ENCODE measurements around the gene C2CD4D.
A peak's percentile ranks its signal among the peaks of the same experiment; 100 is the strongest.
"Not testable (repeated sequence)": the region's sequence is repeated elsewhere in the genome, so short reads cannot be mapped to it uniquely, and the experiment has no call there.

C2CD4D gene

DNA sequence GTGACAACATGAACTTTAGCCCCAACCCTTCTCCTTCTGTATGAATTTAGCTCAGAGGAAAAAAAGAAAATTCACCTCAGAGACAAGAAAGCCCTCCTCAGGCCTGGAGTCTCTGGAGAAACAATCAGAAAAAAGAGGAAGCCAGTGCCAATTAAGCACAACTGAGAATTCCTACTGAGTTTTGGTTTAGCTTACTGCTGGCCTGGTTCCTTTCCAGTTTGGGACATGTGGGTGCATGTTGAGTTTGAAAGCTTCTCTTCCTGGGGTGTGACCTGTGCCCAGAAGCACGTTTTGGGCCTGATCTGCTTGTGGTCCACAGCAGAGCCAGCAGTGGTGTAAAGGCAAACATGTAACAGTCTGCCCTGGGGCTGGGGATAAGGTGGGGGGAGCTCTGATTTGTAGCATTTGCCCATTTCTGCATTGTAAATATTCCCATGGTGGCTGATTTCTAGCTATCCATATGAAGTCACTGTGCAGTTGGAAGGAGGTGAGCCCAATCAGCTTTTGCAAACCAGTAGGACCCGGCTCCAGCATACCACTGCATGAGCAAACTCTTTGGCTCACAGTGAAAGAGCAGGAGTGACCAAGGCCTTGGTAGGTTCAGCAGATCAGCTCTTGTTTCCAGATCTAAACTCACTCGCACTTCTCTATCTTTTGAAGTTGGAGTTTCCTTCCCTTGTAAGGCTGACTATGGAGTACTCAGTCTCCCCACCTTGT, 18.6 kb upstream of the C2CD4D start:
- no peak for DNase-seq

DNA sequence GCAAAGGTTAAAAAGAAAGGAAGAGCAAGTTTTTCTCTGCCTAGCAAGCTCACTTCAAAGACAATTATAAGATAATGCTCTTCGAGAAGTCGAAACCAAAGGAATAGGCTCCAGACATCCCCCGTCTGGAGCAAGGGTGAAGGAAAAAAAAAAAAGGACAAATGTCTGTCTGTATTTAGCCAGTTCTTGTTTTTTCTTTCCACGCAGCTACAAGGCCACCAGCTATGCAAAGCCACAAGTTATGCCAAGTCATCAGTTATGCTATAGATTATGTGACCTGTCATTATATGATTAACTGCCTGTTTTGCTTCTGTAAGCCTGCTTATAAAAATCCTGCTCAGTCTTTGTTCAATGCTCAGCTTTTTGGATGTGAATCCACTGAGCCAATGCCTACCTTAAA, 16.3 kb upstream of the C2CD4D start:
- DNase-seq, result no peak

DNA sequence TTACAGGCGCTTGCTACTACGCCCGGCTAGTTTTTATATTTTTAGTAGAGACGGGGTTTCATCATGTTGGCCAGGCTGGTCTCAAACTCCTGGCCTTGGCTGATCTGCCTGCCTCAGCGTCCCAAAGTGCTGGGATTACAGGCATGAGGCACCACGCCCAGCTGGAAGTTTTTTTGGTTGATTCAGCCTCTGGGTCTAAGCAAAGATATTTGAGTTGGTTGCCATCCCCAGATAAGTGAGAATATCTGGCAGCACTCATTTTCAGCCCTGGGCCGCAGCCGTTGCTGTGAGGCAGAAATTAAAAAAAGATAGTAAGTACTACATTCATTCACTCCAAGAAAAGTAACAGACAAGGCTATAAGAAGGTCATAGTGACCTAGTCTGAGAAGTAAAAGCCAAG, 15.9 kb upstream of the C2CD4D start:
- not testable (repeated sequence) for DNase-seq

DNA sequence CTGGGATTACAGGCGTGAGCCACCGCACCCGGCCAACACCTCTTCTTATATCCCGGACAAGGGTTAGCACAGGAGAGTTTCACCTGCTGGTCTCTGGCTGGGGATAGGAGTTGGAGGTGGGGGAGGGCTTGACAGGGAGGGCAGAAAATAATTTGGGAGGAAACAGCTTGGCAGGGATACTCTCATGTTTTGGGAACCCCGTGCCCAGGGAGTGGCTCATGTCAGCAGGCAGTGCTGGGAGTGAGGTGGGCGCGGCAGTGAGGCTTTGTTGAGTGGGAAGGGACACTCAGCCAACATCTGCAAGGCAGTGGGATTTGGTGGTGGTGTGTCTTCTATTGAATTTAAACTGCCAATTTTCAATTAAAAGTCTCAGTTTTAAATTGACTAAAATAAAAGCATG, 15.0 kb upstream of the C2CD4D start:
- no peak for DNase-seq

DNA sequence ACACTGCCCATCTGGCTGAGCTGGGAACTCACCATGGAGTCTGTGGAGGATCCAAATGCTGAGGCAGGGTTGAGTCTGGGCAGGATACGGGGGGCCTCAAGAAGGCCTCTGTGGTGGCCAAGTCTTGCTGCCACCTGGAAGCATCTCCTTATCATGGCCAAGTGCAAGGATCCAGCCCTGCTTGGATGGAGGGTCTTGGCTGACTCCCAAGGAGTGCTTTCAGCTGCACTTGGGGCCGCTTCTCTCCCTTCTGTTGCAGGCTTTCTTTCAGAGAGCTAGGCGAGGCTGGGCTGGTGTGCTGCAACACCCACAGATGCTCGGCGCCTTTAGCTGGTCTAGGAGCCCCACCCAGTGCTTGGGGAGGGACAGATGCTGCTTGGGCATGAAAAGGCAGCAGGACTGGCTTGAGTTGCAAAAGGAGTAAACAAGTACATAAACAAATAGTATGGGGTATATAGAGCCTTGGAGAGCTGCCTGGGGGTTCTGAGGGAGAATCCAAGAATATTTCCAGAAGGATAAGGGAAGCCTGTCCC, 13.9 kb upstream of the C2CD4D start, which contains the start of gene THEM5:
THEM5 (minus strand) TSS at position 302 of the 533 bp plus-strand sequence; CDS start at position 155, 147 bp downstream.
- no peak for DNase-seq

DNA sequence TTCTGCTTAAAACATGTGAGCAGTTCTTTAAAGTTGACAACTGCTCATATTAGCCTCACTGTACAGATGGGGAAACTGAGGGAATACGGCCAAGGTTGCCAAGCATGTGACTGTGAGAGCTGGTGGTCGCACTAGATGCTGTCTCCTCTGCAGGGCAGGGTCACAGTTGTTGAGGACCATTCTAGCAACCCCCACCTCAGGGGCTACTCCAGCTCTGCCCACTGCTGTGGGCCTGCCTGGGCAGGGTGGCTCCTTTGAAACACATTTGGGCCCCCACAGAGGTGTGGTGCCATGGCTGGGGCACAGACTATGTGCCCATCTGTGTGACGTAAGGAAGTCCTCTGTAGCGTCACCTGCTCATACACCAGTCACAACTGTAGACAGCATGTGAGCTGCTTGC, 13.1 kb upstream of the C2CD4D start:
- no peak for DNase-seq

DNA sequence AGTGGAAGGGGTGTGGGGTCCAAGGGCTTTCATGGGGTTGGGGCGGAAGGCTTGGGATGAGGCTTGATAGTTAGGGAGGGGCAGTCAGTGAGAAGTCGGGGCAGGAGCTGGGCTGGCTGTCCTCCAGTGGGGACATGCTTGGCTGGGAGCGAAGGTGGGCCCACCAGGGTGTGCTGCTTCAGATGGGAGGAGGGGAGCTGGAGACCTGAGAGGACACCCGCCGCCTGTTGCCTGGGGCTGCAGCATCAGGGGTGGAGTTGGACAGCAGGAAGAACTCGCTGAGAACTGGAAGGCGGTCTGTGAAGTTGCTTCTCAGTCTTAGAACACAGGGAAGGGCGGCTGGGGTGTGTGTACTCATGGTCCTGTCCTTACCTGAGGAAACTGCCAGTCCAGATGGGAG, 12.3 kb upstream of the C2CD4D start:
- no peak for DNase-seq

DNA sequence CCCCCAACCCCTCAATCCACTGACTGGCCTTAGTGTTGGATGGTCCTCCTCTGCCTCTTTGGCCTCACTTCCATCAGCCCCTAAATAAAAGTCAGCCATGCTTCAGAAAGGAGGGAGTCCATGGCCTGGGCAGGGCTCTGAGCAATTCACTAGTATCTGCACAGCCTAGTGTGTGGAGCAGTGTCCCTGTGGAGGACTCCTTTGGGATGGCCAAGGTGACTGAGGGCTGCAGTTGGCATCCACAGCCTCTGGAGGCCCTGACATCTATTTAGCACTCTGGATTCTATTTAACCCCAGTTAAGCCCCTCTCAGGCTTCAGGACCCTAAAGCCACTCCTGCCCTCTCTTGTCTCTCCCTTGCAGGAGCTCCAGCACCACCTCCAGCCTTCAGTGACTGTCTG, 10.3 kb upstream of the C2CD4D start:
- DNase-seq, result no peak

DNA sequence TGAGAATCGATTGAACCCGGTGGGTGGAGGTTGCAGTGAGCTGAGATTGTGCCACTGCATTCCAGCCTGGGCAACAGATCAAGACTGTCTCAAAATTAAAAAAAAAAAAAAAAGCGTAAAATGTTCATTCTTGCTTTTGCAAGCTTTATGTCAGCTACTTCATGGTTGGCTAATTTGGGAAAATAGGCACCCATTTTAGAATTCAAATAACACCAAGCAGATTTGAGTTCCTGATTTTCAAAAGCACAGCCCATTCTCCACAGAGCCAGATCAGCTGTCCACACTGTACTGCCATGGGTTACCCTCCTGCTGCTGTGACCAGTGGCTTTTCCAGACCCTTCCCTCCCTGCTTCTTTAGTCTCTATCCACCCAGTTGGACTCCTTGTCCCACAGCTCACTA, 9.5 kb upstream of the C2CD4D start:
- no peak for DNase-seq

DNA sequence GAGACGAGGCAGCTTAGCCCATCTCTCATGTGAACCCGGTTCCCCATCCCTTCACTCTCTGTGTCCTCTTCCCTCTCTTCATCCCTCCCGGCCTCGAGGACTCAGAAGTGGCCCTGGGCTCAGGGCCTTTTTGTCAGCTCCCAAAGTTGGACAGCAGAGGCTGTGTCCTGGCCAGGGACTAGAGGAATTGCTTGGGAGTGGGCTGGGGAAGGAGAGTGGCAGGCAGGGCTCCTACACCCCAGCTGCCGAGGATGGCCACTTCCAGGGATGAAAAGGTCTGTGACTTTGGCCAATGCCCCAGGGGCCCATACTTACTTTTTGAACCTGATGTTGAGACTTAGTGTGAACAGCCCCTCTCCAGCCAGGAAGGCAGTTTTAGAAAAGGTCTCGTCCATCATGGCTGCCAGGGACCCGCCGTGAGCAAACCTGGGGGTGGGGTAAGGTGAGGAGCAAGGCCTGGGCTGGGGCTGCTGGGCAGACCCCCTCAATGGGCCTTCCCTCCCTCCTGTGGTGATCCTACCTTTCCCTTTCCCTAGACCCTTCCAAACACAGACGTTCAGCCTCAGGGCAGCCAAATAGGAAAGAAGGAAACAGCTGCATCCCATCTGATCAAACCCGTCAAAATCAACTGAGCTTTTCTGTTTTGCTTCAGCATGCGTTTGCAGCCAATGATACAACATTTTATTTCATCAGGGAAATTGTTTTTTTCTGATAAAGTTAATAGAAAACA, 8.4 kb upstream of the C2CD4D start:
- DNase-seq, result no peak

DNA sequence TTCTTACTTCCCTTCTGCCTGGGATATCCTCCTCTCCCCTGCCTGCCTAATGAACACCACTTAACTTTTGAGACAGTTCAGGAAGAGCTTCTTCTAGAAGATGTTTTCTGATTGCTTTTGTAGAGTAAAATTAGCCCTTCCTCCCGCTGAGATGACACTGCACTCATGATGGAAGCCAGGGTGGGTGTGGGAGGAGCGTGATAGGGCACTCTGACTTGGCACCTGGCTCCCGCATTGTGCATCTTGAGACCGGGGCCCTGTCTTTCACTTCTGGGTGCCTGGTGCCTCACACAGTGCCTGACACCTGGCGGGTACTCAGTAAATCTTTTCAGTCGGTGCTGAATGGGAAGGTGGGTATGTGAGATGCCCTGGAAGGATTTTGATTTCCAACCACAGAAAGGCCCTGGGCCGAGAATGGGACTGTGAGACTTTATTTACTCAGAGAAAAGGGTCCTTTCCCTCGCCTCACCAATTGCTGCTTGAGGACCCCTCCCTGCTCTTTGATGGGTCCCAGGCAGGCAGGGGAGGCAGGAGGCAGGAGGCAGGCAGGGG, 7.1 kb upstream of the C2CD4D start:
- peak; percentile 4 for DNase-seq

DNA sequence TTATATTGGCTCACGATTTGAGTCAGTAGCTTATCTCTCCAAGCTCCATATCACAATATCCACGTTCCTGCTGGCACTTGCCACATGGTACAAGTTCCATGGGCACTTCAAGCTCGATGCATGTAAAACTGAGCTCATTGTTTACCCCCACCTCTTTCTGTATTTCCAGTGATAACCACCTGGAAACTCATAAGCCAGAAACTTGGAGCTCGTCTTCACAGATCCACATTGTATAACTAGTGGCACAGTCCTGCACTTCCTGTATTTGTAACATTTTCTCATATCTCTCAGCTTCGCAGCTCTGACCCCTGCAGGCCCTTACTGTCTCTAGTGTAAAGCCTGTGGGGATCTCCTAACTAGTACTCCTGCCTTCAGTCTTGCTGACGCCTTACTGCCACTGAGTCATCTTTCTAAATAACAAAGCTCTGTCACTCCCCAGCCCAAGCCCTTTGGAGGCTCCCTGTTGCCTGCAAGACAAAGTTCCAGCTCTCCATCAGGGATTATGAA, 6.5 kb upstream of the C2CD4D start:
- peak; percentile 3 for DNase-seq

DNA sequence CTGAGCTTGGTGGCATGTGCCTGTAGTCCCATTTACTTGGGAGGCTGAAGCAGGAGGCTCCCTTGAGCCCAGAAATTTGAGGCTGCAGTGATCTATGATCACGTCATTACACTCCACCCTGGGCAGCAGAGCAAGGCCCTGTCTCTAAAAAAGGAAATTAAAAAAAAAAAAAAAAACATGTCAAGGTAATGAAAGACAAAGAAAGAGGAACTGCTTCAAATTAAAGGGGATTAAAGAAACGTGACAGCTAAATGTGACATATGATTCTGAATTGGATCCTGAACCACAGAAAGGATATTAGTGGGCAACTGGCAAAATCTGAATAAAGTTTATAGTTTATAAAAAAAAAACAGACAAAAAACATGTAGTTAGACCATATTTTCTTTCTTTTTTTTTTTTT, 3.8 kb upstream of the C2CD4D start:
- DNase-seq, result no peak

DNA sequence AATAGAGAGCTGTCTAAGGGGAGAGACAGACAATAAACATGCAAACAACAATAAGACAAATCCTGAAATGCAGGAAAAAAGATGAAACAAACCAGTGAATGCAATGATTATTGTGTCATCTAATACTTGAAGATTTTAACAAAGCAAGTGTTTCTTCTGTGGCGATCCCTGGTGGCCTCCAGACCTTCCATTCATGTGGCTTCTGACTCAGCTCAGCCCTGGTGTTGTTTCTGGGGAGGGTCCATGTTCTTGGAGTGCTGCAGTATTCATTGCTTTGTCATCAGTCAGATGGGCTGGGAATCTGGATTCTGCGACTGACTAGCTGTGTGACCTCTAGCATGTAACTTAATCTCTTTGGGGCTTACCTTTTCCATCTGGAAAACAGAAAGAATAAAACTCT, 1.5 kb upstream of the C2CD4D start:
- no peak for DNase-seq

DNA sequence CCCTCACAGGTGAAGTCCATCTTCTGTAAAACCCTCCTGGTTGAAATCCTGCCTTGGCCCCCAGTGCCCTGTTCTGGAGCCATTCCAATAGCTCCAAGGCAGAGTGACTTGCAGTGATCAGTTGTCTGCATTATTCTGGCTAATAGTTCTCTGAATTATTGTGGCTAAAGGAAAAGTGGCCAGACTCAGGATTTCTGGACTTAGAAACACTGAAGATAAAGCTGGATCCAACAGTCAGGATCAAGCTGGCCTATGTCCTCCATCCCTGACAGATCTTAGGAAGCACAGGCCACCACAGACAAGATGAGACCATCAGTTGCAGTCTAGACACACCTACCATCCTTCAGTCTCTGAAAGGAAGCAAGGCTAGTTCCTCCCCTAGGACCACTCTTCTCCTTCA, 801 bp upstream of the C2CD4D start:
- DNase-seq, result no peak

DNA sequence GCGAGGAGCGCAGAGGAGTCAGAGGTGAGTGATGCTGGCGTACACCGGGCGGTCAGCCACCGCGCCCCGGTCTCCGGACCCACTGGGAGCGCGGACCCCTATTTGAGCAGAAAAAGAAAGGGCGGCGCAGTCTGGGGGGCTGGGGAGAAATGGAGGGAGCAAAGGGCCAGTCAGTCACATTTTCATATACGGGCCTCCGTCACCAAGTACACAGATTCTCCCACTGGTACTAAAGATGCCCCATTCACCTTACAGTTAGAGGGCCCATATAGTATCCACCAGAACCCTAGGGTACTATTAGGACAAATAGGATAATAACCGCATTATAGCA, 573 bp downstream of the C2CD4D start:
- DNase-seq, result no peak

DNA sequence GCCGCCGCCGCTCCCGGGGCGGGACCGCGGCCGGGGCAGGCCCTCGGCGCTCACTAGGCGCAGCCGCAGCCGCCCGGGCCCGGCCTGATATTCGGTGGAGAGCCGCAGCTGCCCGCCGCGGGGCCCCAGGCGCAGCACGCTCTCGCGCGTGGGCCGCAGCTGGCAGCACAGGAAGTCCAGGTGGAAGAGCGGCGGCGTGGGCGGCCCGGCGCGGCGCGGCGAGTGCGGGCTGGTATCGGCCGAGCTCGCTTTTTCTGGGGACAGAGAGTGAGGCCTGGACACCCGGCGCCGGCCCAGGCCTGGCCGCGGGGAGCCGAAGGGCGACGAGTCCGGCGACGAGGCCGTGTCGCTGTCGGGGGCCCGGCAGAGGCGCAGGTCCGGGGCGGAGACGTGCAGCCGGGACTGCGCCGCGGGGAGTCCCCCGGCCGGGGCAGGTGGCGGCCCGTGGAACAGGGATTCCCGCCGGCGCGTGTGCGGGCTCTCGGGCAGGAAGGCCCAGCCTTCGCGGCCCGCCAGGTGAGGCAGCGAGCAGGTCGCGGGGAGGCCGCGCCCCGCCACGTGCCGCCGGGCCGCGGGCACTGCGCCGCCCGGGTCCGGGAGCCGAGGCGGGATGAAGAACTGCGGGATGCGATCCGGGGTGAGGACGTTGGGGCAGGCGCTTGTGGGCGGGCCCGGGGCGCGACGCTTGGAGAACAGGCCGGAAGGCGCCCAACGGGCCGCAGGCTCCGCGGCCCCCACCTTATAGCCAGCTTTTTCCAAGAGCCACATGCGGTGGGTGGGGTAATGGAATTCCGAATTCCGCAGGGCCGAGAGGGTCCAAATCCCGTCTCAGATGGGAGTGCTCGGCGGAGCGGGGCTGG, 1.2 kb downstream of the C2CD4D start:
- DNase-seq, result no peak

DNA sequence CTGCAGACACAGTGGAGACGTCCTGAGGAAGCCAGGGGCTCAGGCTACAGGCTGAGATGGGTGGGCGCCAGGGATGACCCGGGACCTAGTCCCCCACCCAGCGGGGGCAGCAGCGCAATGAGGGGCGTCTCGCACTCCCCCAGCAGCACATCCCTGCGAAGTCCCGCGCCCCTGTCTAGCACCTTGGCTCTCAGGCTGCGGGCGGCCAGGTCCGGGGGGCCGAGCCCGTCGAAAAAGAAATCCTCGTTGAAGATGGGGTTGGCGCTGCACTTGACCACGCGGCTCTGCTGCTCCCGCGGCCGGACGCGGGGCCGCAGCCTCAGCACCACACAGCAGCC, 1.8 kb downstream of the C2CD4D start:
- DNase-seq, result no peak

DNA sequence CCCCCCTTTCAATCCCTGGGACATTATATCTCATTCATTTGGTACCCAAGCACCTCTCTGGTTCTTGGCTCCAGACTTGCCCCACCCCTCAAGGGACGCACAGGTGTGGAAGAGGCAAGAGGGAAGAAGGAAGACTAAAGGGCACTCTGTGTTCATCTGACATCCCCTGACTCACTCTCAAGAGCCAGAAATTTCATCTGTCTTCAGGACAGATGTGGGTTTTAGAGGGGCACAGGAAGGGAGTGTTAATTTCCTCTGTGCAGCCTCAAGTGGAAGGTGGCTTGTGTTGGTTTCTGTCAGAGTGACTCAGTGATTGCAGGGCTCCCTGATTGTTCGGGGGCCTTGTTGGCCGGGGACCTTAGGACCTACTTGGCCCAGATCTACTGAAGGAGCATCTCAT, 2.4 kb downstream of the C2CD4D start:
- DNase-seq, result no peak

DNA sequence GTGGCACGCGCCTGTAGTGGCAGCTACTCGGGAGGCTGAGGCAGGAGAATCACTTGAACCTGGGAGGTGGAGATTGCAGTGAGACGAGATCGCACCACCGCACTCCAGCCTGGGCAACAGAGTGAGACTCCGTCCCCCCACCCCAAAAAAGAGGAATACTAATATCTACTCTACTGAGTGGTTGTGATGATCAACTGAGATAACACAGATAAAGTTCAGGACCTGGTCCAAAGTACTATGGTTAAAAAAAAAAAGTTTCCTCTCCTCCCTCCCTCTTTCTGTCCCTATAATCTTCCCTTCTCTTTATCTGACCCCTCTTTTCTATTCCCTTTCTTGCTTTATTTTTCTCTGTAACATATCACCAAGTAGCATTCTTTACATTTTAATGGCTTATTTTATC, 4.0 kb downstream of the C2CD4D start:
- no peak for DNase-seq

DNA sequence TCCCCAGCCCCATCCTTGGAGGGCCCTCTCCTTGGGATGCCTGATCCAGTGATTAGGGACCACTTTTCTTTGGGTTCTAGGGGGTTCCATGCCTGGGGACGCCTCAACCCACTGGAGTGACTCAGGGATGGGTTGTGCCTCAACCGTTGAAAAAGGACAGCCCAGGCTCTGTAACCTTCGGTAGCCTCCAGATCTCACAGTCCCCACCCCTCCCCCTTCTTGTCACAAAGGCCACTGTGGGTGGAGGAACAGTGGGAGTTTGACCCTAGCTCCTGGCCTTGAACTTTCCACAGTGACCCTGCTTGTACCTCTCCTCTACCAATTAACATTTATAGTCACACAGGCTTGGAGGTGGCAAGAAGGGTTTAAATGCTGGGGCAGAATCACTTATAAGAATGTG, 5.4 kb downstream of the C2CD4D start:
- DNase-seq, result no peak

DNA sequence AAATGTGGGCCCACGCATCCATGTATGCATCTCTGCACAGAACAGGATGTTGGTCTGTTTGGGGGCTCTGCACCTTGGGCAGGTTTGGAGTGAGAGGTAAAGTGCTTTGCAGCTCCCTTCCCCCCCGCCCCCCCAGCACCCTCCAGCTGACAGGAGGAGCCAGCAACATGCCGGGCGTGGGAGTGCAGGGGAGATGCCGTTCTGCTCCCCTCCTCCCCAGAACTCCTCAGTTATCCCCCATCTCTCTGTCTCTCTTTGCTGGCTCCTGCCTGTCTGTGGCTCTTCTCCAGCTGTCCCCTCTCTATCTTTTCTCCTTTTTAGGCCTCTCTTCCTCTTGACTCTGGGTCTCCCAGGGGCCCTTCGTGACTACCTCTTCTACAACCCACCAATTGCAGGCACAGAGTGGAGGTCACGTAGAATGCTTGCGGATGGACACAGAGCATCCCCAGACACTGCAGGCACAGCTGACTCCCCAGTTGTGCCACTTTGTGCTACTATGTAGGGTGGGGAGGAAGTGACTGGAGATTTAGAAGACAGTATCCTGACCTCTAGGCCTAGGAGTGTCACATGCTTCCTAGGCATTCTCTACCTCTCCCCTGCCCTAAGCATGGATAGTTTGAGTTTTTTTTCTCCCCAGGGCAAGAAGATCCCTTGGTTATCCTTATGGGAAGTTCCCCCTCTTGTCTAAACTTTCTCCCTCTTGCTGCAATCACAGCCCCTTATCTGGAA, 6.3 kb downstream of the C2CD4D start:
- DNase-seq, result no peak

Measured in femur (tissue), 1 donor.